ENCODE data around the gene PSAPL1.

Gene PSAPL1

DNA sequence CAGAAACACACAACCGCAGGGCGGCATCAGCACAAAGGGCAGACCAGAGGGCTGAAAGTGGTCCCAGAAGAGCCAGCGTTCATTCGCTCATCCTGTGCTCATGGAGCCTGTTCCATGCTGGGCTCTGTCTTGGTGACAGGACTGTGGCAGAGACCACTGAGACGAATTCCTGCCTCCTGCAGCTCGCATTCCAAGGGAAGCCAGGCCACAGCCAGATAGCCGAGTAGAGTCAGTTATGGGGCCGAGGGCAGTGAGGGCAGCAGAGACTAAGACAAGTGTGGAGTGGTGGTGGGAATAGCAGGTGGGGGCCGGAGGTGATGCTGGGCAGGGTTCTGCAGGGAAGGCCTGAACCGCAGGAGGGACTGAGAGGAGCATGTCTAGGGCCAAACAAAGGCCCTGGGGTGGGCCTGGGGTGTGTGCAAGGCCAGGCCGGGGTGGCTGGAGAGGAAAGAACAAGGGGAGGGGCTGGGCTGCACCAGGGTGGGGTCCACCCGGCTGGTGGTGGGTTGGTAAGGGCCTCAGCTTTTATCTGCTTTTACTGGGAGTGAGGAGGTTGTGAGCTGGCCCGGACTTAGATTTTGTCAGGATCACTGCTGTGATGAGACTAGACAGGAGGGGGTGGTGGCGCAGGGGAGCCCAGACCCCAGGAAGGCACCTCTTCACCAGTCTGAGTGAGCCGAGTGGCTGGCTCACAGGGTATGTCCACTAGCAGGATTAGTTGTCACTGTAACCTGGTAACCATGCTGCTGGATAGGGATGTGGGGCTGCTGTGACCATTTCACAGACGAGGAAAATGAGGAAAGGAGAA, 6.3 kb downstream of the PSAPL1 start:
- no peak for TF ChIP-seq EZH2phosphoT487 (IDR thresholded peaks at IDR 0.05; ENCODE audit: borderline replicate concordance, low read length)
- TF ChIP-seq, protein P1, sequence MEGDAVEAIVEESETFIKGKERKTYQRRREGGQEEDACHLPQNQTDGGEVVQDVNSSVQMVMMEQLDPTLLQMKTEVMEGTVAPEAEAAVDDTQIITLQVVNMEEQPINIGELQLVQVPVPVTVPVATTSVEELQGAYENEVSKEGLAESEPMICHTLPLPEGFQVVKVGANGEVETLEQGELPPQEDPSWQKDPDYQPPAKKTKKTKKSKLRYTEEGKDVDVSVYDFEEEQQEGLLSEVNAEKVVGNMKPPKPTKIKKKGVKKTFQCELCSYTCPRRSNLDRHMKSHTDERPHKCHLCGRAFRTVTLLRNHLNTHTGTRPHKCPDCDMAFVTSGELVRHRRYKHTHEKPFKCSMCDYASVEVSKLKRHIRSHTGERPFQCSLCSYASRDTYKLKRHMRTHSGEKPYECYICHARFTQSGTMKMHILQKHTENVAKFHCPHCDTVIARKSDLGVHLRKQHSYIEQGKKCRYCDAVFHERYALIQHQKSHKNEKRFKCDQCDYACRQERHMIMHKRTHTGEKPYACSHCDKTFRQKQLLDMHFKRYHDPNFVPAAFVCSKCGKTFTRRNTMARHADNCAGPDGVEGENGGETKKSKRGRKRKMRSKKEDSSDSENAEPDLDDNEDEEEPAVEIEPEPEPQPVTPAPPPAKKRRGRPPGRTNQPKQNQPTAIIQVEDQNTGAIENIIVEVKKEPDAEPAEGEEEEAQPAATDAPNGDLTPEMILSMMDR (IDR thresholded peaks at IDR 0.05; ENCODE audit: low read depth, low read length, poor library complexity, severe bottlenecking), result no peak
- Histone ChIP-seq H3K4me1 (ENCODE audit: control insufficient read depth, low read length) (no peaks in the 10 kb centered on the region), H4K20me1 (ENCODE audit: control insufficient read depth, insufficient read depth, low read depth, low read length) (no peaks in the 10 kb centered on the region)

DNA sequence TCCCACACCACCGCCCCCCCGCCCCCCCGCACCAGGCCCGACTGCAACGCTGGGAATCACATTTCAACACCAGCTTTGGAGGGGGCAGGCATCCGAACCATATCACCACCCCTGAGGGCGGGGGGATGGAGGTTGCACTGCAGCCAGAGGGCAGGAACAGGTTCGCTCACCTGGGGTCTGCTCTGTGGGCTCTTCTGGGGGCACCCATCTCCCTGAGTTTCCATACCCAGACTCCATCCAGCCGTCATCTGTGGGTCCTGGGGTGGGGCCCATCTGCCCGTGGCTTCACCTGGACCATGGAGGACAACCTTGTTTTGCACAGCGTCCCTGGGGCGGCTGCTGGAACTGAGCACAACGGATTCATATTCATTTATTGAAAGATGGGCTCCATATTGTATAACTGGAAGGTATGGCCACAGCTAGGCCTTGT, 6.9 kb downstream of the PSAPL1 start:
- TF ChIP-seq EZH2phosphoT487 (IDR thresholded peaks at IDR 0.05; ENCODE audit: borderline replicate concordance, low read length), result no peak
- TF ChIP-seq, protein P1 (IDR thresholded peaks at IDR 0.05; ENCODE audit: low read depth, low read length, poor library complexity, severe bottlenecking), result no peak
- Histone ChIP-seq H3K9me3 (ENCODE audit: control insufficient read depth, insufficient read depth, low read length) (no peaks in the 10 kb centered on the region), H3K4me2 (ENCODE audit: low read length) (no peak overlapping the region), H3K27me3 (ENCODE audit: control insufficient read depth, low read length) (no peaks in the 10 kb centered on the region), H3K4me1 (ENCODE audit: control insufficient read depth, low read length) (no peaks in the 10 kb centered on the region), H3K9me2 (replicated peaks; ENCODE audit: control insufficient read depth, low read length) (no peaks in the 10 kb centered on the region), H4K20me1 (ENCODE audit: control insufficient read depth, insufficient read depth, low read depth, low read length) (no peaks in the 10 kb centered on the region), H3K4me3 (ENCODE audit: low read length) (no peak overlapping the region), H3K36me3 (ENCODE audit: control insufficient read depth, low read length) (no peaks in the 10 kb centered on the region), H3K27ac (ENCODE audit: low read depth, low read length) (no peak overlapping the region), H3F3A (ENCODE audit: control insufficient read depth, insufficient read depth) (no peaks in the 10 kb centered on the region), H3K79me2 (ENCODE audit: control insufficient read depth, low read length) (no peaks in the 10 kb centered on the region)

More for the DNA sequence above, 6.3 kb downstream of the PSAPL1 start:
- Histone ChIP-seq H3K27me3 (ENCODE audit: control insufficient read depth, low read length) (no peaks in the 10 kb centered on the region), H3K4me2 (ENCODE audit: low read length) (no peak overlapping the region), H3K79me2 (ENCODE audit: control insufficient read depth, low read length) (no peaks in the 10 kb centered on the region), H3K4me3 (ENCODE audit: low read length) (no peak overlapping the region), H3K36me3 (ENCODE audit: control insufficient read depth, low read length) (no peaks in the 10 kb centered on the region), H3K9me2 (replicated peaks; ENCODE audit: control insufficient read depth, low read length) (no peaks in the 10 kb centered on the region), H3K9me3 (ENCODE audit: control insufficient read depth, insufficient read depth, low read length) (no peaks in the 10 kb centered on the region), H3K27ac (ENCODE audit: low read depth, low read length) (no peak overlapping the region), H3F3A (ENCODE audit: control insufficient read depth, insufficient read depth) (no peaks in the 10 kb centered on the region)

DNA sequence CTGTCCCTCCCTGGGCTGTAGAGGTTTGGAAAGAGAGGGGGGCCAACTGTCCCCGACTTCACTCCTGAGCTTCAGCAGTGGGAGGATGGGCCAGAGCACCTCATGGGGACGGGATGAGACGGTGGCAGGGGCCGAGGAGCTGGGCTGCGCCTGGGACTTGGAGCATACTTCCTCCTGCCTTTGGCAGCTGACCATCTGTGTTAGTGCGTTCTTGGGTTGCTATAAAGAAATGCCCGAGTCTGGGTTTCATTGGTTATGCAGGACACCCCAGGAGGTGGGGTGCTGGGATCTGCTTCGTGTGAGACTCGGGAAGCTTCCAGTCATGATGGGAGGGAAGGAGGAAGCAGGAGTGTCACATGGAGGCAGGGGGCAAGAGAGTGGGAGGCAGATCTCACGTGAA, 7.4 kb downstream of the PSAPL1 start:
- no peaks in the 10 kb centered on the region for H4K20me1 ChIP-seq (ENCODE audit: control insufficient read depth, insufficient read depth, low read depth, low read length)
- no peak overlapping the region for H3K4me3 ChIP-seq (ENCODE audit: low read length)
- no peak for TF ChIP-seq EZH2phosphoT487 (IDR thresholded peaks at IDR 0.05; ENCODE audit: borderline replicate concordance, low read length)
- TF ChIP-seq, protein P1 (IDR thresholded peaks at IDR 0.05; ENCODE audit: low read depth, low read length, poor library complexity, severe bottlenecking), result no peak
- no peak overlapping the region for H3K4me2 ChIP-seq (ENCODE audit: low read length)
- H3K4me1 ChIP-seq (ENCODE audit: control insufficient read depth, low read length), result no peaks in the 10 kb centered on the region
- H3F3A ChIP-seq (ENCODE audit: control insufficient read depth, insufficient read depth), result no peaks in the 10 kb centered on the region
- H3K27ac ChIP-seq (ENCODE audit: low read depth, low read length), result no peak overlapping the region
- no peaks in the 10 kb centered on the region for H3K36me3 ChIP-seq (ENCODE audit: control insufficient read depth, low read length)
- H3K79me2 ChIP-seq (ENCODE audit: control insufficient read depth, low read length), result no peaks in the 10 kb centered on the region
- no peaks in the 10 kb centered on the region for H3K9me3 ChIP-seq (ENCODE audit: control insufficient read depth, insufficient read depth, low read length)
- H3K9me2 ChIP-seq (replicated peaks; ENCODE audit: control insufficient read depth, low read length), result no peaks in the 10 kb centered on the region
- no peaks in the 10 kb centered on the region for H3K27me3 ChIP-seq (ENCODE audit: control insufficient read depth, low read length)
